ENCODE measurements around the gene SPOCK3. TPM values are rescaled to one million over a fixed set of nuclear protein-coding genes. Genes with fewer than 3 reads are reported as not detected.

Gene SPOCK3
- total RNA-seq, 1 experiment from 2014 or later, result not detected

- H3K27ac ChIP-seq (ENCODE audit: low read depth, low read length, poor library complexity, severe bottlenecking), result no peak overlapping the region
- intact Hi-C loops (cut with micrococcal nuclease; ENCODE audit: unreplicated experiment), result no loop called here
- H3K4me1 ChIP-seq (ENCODE audit: insufficient read depth, low read length, poor library complexity, severe bottlenecking), result no peaks in the 10 kb centered on the region
- no peak overlapping the region for H3K4me3 ChIP-seq (ENCODE audit: low read depth, low read length, poor library complexity, severe bottlenecking)
- CTCF ChIA-PET, result no interaction called here
- BruUV-seq (replicated peaks), result no TSS peak
- TF ChIP-seq CTCF (conservative IDR thresholded peaks at IDR 0.05; ENCODE audit: low read depth, low read length), result no peak
- POLR2A ChIA-PET (ENCODE audit: low non-redundant PET), result no interaction called here
- no peaks in the 10 kb centered on the region for H3K36me3 ChIP-seq (ENCODE audit: insufficient read depth, low read length, poor library complexity, severe bottlenecking)
- no peaks in the 10 kb centered on the region for H3K27me3 ChIP-seq (replicated peaks; ENCODE audit: insufficient read depth, low read depth, low read length, poor library complexity)
- DNase-seq (ENCODE audit: low spot score), result no peak
- peaks cover 5% of the 10 kb centered on the region for H3K9me3 ChIP-seq (ENCODE audit: low read depth, low read length, poor library complexity, severe bottlenecking)
Observed at GRCh38 chr4:166838975-166839614, 395.2 kb downstream of the SPOCK3 start.

GRCh38 chr4:166836865-166837264, 397.4 kb downstream of the SPOCK3 start:
- no TSS peak for BruUV-seq (replicated peaks)
- no peak for TF ChIP-seq CTCF (conservative IDR thresholded peaks at IDR 0.05; ENCODE audit: low read depth, low read length)
- no peak for TF ChIP-seq EZH2 (IDR thresholded peaks at IDR 0.05; ENCODE audit: borderline replicate concordance, low read depth, low read length, poor library complexity, severe bottlenecking)

GRCh38 chr4:166827629-166828028, 406.7 kb downstream of the SPOCK3 start:
- Histone ChIP-seq H3K36me3 (ENCODE audit: insufficient read depth, low read length, poor library complexity, severe bottlenecking) (no peaks in the 10 kb centered on the region), H3K27ac (ENCODE audit: low read depth, low read length, poor library complexity, severe bottlenecking) (no peak overlapping the region), H3K4me3 (ENCODE audit: low read depth, low read length, poor library complexity, severe bottlenecking) (no peak overlapping the region), H3K27me3 (replicated peaks; ENCODE audit: insufficient read depth, low read depth, low read length, poor library complexity) (no peaks in the 10 kb centered on the region), H3K9me3 (ENCODE audit: low read depth, low read length, poor library complexity, severe bottlenecking) (peaks cover 6% of the 10 kb centered on the region), H3K4me1 (ENCODE audit: insufficient read depth, low read length, poor library complexity, severe bottlenecking) (no peaks in the 10 kb centered on the region)
- ChIA-PET CTCF (no interaction called here), POLR2A (ENCODE audit: low non-redundant PET) (no interaction called here)
- DNase-seq (ENCODE audit: low spot score), result no peak
- no peak for TF ChIP-seq CTCF (conservative IDR thresholded peaks at IDR 0.05; ENCODE audit: low read depth, low read length)
- TF ChIP-seq EZH2 (IDR thresholded peaks at IDR 0.05; ENCODE audit: borderline replicate concordance, low read depth, low read length, poor library complexity, severe bottlenecking), result no peak
- BruUV-seq (replicated peaks), result no TSS peak
- intact Hi-C loops (cut with micrococcal nuclease; ENCODE audit: unreplicated experiment), result no loop called here

More at GRCh38 chr4:166836865-166837264, 397.4 kb downstream of the SPOCK3 start:
- Histone ChIP-seq H3K36me3 (ENCODE audit: insufficient read depth, low read length, poor library complexity, severe bottlenecking) (no peaks in the 10 kb centered on the region), H3K9me3 (ENCODE audit: low read depth, low read length, poor library complexity, severe bottlenecking) (peaks cover 11% of the 10 kb centered on the region), H3K4me1 (ENCODE audit: insufficient read depth, low read length, poor library complexity, severe bottlenecking) (no peaks in the 10 kb centered on the region), H3K4me3 (ENCODE audit: low read depth, low read length, poor library complexity, severe bottlenecking) (no peak overlapping the region), H3K27me3 (replicated peaks; ENCODE audit: insufficient read depth, low read depth, low read length, poor library complexity) (no peaks in the 10 kb centered on the region), H3K27ac (ENCODE audit: low read depth, low read length, poor library complexity, severe bottlenecking) (no peak overlapping the region)
- ChIA-PET POLR2A (ENCODE audit: low non-redundant PET) (no interaction called here), CTCF (no interaction called here)
- intact Hi-C loops (cut with micrococcal nuclease; ENCODE audit: unreplicated experiment), result no loop called here
- no peak for DNase-seq (ENCODE audit: low spot score)
